SK-N-SH (cell line): Measurements from ENCODE around the gene CIBAR2.

Source experiments
- CTCF ChIP-seq: fragments of 200-600 bp; sonication (generic); IDR thresholded peaks from 2 replicates; pipeline ENCODE4 v1.6.1; 2017; ENCODE audit warnings: antibody characterized with exemption, mild to moderate bottlenecking, moderate library complexity
- EZH2phosphoT487 ChIP-seq: fragments of 200-600 bp; sonication (generic); IDR thresholded peaks from 2 replicates; pipeline ENCODE4 v1.6.1; 2017; ENCODE audit warnings: low read depth, mixed run types, mild to moderate bottlenecking, antibody characterized with exemption, moderate library complexity, borderline replicate concordance
- FOXM1 ChIP-seq: IDR thresholded peaks from 2 replicates; pipeline ENCODE4 v1.4.0; 2012; ENCODE audit warnings: low read depth, mild to moderate bottlenecking
- RFX5 ChIP-seq: IDR thresholded peaks from 2 replicates; pipeline ENCODE4 v1.6.1; 2012; ENCODE audit warnings: mild to moderate bottlenecking, improper control_type of control experiment, low read length
- YY1 ChIP-seq: IDR thresholded peaks from 2 replicates; pipeline ENCODE4 v1.4.0; 2012; ENCODE audit warnings: low read depth, mild to moderate bottlenecking

- TF ChIP-seq EZH2phosphoT487 (no peak), CTCF (no peak), YY1 (no peak), RFX5 (no peak), FOXM1 (no peak)
Observed at GRCh38 chr16:85048921-85049562, 63.2 kb downstream of the CIBAR2 start.
